Astrocyte (in vitro differentiated cells and primary cell): ENCODE measurements around the gene RCN2. TPM values are rescaled to one million over a fixed set of nuclear protein-coding genes. Genes with fewer than 3 reads are reported as not detected.

Experiments used
- DNase-seq: peaks from one replicate; pipeline ENCODE4 v3.0.0-alpha.2; 2010; ENCODE audit warnings: low read depth
- FAIRE-seq: peaks from 2 replicates; lab custom pipeline; 2011; peaks lifted over from hg19 to GRCh38; lab: Jason Lieb, UNC
- H2AFZ ChIP-seq: 2 replicates; pipeline ENCODE4 v1.6.0; 2012; ENCODE audit warnings: low read depth, low read length, inconsistent platforms
- H3K27ac ChIP-seq: 2 replicates; pipeline ENCODE4 v1.5.1; 2011; ENCODE audit warnings: low read depth, low read length, inconsistent platforms
- H3K27me3 ChIP-seq: 2 replicates; pipeline ENCODE4 v1.6.0; 2011; ENCODE audit warnings: low read length, inconsistent platforms; ENCODE audit not compliant: insufficient read depth
- H3K36me3 ChIP-seq: 2 replicates; pipeline ENCODE4 v1.5.1; 2011; ENCODE audit warnings: low read length, inconsistent platforms; ENCODE audit not compliant: insufficient read depth
- H3K4me1 ChIP-seq: 2 replicates; pipeline ENCODE4 v1.5.1; 2011; ENCODE audit warnings: low read length, inconsistent platforms; ENCODE audit not compliant: insufficient read depth
- H3K4me2 ChIP-seq: 2 replicates; pipeline ENCODE4 v1.6.0; 2012; ENCODE audit warnings: low read length, inconsistent platforms
- H3K4me3 ChIP-seq: 2 replicates; pipeline ENCODE4 v1.5.1; 2011; ENCODE audit warnings: low read depth, mild to moderate bottlenecking, low read length, inconsistent platforms; ENCODE audit not compliant: insufficient read depth
- H3K79me2 ChIP-seq: 2 replicates; pipeline ENCODE4 v1.6.0; 2012; ENCODE audit warnings: mild to moderate bottlenecking, low read length, inconsistent platforms; ENCODE audit not compliant: insufficient read depth
- H3K9ac ChIP-seq: 2 replicates; pipeline ENCODE4 v1.6.0; 2012; ENCODE audit warnings: mild to moderate bottlenecking, low read length, inconsistent platforms
- H3K9me3 ChIP-seq: 2 replicates; pipeline ENCODE4 v1.5.1; 2012; ENCODE audit warnings: low read depth, mild to moderate bottlenecking, low read length, inconsistent platforms; ENCODE audit not compliant: insufficient read depth
- H4K20me1 ChIP-seq: 2 replicates; pipeline ENCODE4 v1.6.0; 2012; ENCODE audit warnings: low read length, inconsistent platforms; ENCODE audit not compliant: insufficient read depth
- H3K27ac Mint-ChIP-seq: one replicate; pipeline ENCODE4 v1.8.0; 2021; ENCODE audit warnings: mild to moderate bottlenecking, mixed read lengths; ENCODE audit not compliant: unreplicated experiment
- H3K27me3 Mint-ChIP-seq: one replicate; pipeline ENCODE4 v1.8.0; 2021; ENCODE audit warnings: low read depth, mixed read lengths; ENCODE audit not compliant: unreplicated experiment
- H3K36me3 Mint-ChIP-seq: one replicate; pipeline ENCODE4 v1.8.0; 2021; ENCODE audit warnings: low read depth, mixed read lengths; ENCODE audit not compliant: unreplicated experiment
- H3K4me1 Mint-ChIP-seq: one replicate; pipeline ENCODE4 v1.8.0; 2021; ENCODE audit warnings: low read depth, mixed read lengths; ENCODE audit not compliant: unreplicated experiment
- H3K4me3 Mint-ChIP-seq: one replicate; pipeline ENCODE4 v1.8.0; 2021; ENCODE audit warnings: mild to moderate bottlenecking, moderate library complexity, mixed read lengths; ENCODE audit not compliant: unreplicated experiment
- H3K9me3 Mint-ChIP-seq: one replicate; pipeline ENCODE4 v1.8.0; 2021; ENCODE audit warnings: mild to moderate bottlenecking, mixed read lengths; ENCODE audit not compliant: unreplicated experiment
- EZH2 ChIP-seq: IDR thresholded peaks from 2 replicates; pipeline ENCODE4 v1.6.1; 2012; ENCODE audit warnings: mild to moderate bottlenecking, low read length, inconsistent platforms; ENCODE audit not compliant: insufficient read depth
- total RNA-seq: library from RNA; stranded (reverse); gene quantifications from 2 replicates; pipeline ENCODE4 v1.2.1, GENCODE V29; 2021
- TF ChIP-seq, protein P1 (sequence below): IDR thresholded peaks from 2 replicates; pipeline ENCODE4 v1.5.1; 2011; ENCODE audit warnings: low read depth, mild to moderate bottlenecking, inconsistent platforms, low read length, moderate library complexity; ENCODE audit not compliant: insufficient read depth

The RCN2 gene
- total RNA-seq, 1 donor from 2014 or later, result 80.2 TPM

- Histone ChIP-seq H3K79me2 (peaks cover 24% of the 10 kb centered on the region), H3K4me1 (peaks cover 11% of the 10 kb centered on the region), H3K27me3 (no peaks in the 10 kb centered on the region), H3K9ac (peak overlapping the region; percentile 89), H3K4me3 (peak overlapping the region; percentile 73), H3K4me2 (peak overlapping the region; percentile 97), H4K20me1 (peaks cover 3% of the 10 kb centered on the region), H3K36me3 (peaks cover 14% of the 10 kb centered on the region), H2AFZ (peak overlapping the region; percentile 91), H3K27ac (peak overlapping the region; percentile 56), H3K9me3 (no peaks in the 10 kb centered on the region)
- FAIRE-seq, result no peak
- no peak for DNase-seq
- TF ChIP-seq, protein P1, sequence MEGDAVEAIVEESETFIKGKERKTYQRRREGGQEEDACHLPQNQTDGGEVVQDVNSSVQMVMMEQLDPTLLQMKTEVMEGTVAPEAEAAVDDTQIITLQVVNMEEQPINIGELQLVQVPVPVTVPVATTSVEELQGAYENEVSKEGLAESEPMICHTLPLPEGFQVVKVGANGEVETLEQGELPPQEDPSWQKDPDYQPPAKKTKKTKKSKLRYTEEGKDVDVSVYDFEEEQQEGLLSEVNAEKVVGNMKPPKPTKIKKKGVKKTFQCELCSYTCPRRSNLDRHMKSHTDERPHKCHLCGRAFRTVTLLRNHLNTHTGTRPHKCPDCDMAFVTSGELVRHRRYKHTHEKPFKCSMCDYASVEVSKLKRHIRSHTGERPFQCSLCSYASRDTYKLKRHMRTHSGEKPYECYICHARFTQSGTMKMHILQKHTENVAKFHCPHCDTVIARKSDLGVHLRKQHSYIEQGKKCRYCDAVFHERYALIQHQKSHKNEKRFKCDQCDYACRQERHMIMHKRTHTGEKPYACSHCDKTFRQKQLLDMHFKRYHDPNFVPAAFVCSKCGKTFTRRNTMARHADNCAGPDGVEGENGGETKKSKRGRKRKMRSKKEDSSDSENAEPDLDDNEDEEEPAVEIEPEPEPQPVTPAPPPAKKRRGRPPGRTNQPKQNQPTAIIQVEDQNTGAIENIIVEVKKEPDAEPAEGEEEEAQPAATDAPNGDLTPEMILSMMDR, result no peak
- TF ChIP-seq EZH2, result no peak
- H3K4me3 Mint-ChIP-seq, result peak overlapping the region; percentile 91
- H3K4me1 Mint-ChIP-seq, result peaks cover 2% of the 10 kb centered on the region
- peak overlapping the region; percentile 64 for H3K27ac Mint-ChIP-seq
- no peaks in the 10 kb centered on the region for H3K9me3 Mint-ChIP-seq
- peaks cover 5% of the 10 kb centered on the region for H3K36me3 Mint-ChIP-seq
- H3K27me3 Mint-ChIP-seq, result no peaks in the 10 kb centered on the region
Measured at GRCh38 chr15:76932135-76932966, 802 bp downstream of the RCN2 start.

DNA sequence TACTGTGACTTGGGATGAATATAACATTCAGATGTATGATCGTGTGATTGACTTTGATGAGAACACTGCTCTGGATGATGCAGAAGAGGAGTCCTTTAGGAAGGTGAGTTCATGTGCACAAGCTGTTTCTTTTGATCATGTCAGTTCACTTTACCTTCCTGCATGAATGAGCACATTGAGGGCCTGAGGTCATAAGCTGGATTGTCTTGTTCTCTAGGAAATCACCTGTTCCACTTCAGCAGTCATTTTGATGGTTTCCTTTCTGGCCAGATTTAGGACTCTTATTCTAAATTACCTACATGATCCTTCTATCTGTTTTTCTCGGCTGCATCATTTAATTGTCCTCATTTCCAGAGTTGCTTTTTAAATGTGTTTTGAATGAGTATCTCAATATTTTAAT is 4.1 kb downstream of the RCN2 start:
- H3K79me2 ChIP-seq, result peaks cover 24% of the 10 kb centered on the region
- H3K9me3 ChIP-seq, result no peaks in the 10 kb centered on the region
- Mint-ChIP-seq H3K9me3 (no peaks in the 10 kb centered on the region), H3K4me1 (peaks cover 2% of the 10 kb centered on the region), H3K27me3 (no peaks in the 10 kb centered on the region), H3K36me3 (peaks cover 5% of the 10 kb centered on the region), H3K27ac (no peak overlapping the region), H3K4me3 (no peak overlapping the region)
- H3K4me1 ChIP-seq, result peaks cover 11% of the 10 kb centered on the region
- no peak overlapping the region for H3K4me3 ChIP-seq
- DNase-seq, result no peak
- peaks cover 3% of the 10 kb centered on the region for H4K20me1 ChIP-seq
- H2AFZ ChIP-seq, result no peak overlapping the region
- TF ChIP-seq, protein P1, result no peak
- no peak for TF ChIP-seq EZH2
- H3K4me2 ChIP-seq, result no peak overlapping the region
- no peak for FAIRE-seq
- H3K27ac ChIP-seq, result no peak overlapping the region
- H3K27me3 ChIP-seq, result no peaks in the 10 kb centered on the region
- peaks cover 17% of the 10 kb centered on the region for H3K36me3 ChIP-seq
- H3K9ac ChIP-seq, result no peak overlapping the region

GRCh38 chr15:76936671-76937070 is 5.1 kb downstream of the RCN2 start:
- no peaks in the 10 kb centered on the region for H3K27me3 ChIP-seq
- Mint-ChIP-seq H3K27ac (no peak overlapping the region), H3K36me3 (peaks cover 5% of the 10 kb centered on the region), H3K4me1 (no peaks in the 10 kb centered on the region), H3K27me3 (no peaks in the 10 kb centered on the region), H3K4me3 (no peak overlapping the region), H3K9me3 (no peaks in the 10 kb centered on the region)
- H3K4me2 ChIP-seq, result no peak overlapping the region
- peaks cover 17% of the 10 kb centered on the region for H3K36me3 ChIP-seq
- TF ChIP-seq, protein P1, result no peak
- TF ChIP-seq EZH2, result no peak
- DNase-seq, result no peak
- FAIRE-seq, result no peak
- peaks cover 3% of the 10 kb centered on the region for H4K20me1 ChIP-seq
- no peak overlapping the region for H3K27ac ChIP-seq
- H2AFZ ChIP-seq, result no peak overlapping the region
- H3K9me3 ChIP-seq, result no peaks in the 10 kb centered on the region
- H3K79me2 ChIP-seq, result peaks cover 24% of the 10 kb centered on the region
- H3K4me1 ChIP-seq, result peaks cover 7% of the 10 kb centered on the region
- no peak overlapping the region for H3K4me3 ChIP-seq
- H3K9ac ChIP-seq, result no peak overlapping the region
